OCI-LY3 (cell line): ENCODE measurements around the gene URB2.

Experiments used
- CTCF ChIP-seq: fragments of 200-600, 300-600 bp; sonication (generic); IDR thresholded peaks from 2 replicates; pipeline ENCODE4 v1.5.1; 2014; ENCODE audit warnings: antibody characterized with exemption, low read length, low read depth
- EZH2phosphoT487 ChIP-seq: fragments of 200-600 bp; shearing (Covaris generic); IDR thresholded peaks from 2 replicates; pipeline ENCODE4 v1.6.1; 2018; ENCODE audit warnings: antibody characterized with exemption, mixed run types, low read depth

- TF ChIP-seq CTCF (no peak), EZH2phosphoT487 (no peak)
Measured at GRCh38 chr1:229648406-229648805, 22.4 kb downstream of the URB2 start.
